Uterus (tissue), 4 donors: ENCODE measurements around the gene HTT. TPM values are rescaled to one million over a fixed set of nuclear protein-coding genes. Genes with fewer than 3 reads are reported as not detected.

Experiments used
- DNase-seq, 2 donors: peaks; one replicate each; pipeline ENCODE4 v3.0.0-alpha.2; 2019 to 2020
- H3K27ac ChIP-seq, 2 donors: fragments of 200-600 bp; sonication (generic); 1 replicate in 1 of 2; 2 replicates in 1 of 2; pipeline ENCODE4 v1.5.1; 2016 to 2018
- H3K27me3 ChIP-seq, 2 donors: fragments of 200-600 bp; sonication (generic); one replicate each; pipeline ENCODE4 v1.5.1; 2018 to 2019; ENCODE audit warnings: control low read depth in 1 of 2
- H3K36me3 ChIP-seq, 2 donors: fragments of 200-600 bp; sonication (generic); one replicate each; pipeline ENCODE4 v1.5.1; 2019; ENCODE audit warnings: control low read depth in 1 of 2
- H3K4me1 ChIP-seq, 2 donors: fragments of 200-600 bp; sonication (generic); one replicate each; pipeline ENCODE4 v1.5.1; 2018 to 2019; ENCODE audit warnings: control low read depth in 1 of 2
- H3K4me3 ChIP-seq, 2 donors: fragments of 200-600 bp; sonication (generic); 1 replicate in 1 of 2; 2 replicates in 1 of 2; pipeline ENCODE4 v1.5.1; 2018 to 2019; ENCODE audit warnings: mild to moderate bottlenecking in 1 of 2
- H3K9me3 ChIP-seq, 2 donors: fragments of 200-600 bp; sonication (generic); one replicate each; pipeline ENCODE4 v1.5.1; 2019; ENCODE audit warnings: control low read depth in 1 of 2
- POLR2A ChIP-seq, 2 donors: fragments of 450-650 bp; IDR thresholded peaks; one replicate each; pipeline ENCODE4 v1.6.1; 2016; ENCODE audit warnings: antibody characterized with exemption in 2 of 2, mild to moderate bottlenecking in 1 of 2, moderate library complexity in 1 of 2
- intact Hi-C: fragments of 100-400 bp; cut with DNase I; formaldehyde crosslinking; loops from one replicate; pipeline ENCODE4 v1.15.1; 2023; ENCODE audit warnings: low total_unique reads
- total RNA-seq, 4 donors: library from RNA; depleted of rRNA in 3 of 4; stranded (reverse); fragments of >200 nt in 3 of 4; gene quantifications; one replicate each; pipeline versions ENCODE4 v1.1.0 to v1.2.4, GENCODE V29; 2014 to 2023
- TF ChIP-seq, protein P1 (sequence below), 4 experiments: fragments of 200-600 bp in 2 of 4; fragments of 450-650 bp in 2 of 4; sonication (generic) in 2 of 4; IDR thresholded peaks; one replicate each; pipeline ENCODE4 v1.5.1; 2016 to 2019; ENCODE audit warnings: antibody characterized with exemption in 4 of 4, mild to moderate bottlenecking in 2 of 4, moderate library complexity in 1 of 4
- donor health status: DM: yes; HTN: yes; CAD: no.

The HTT gene
- total RNA-seq, 4 donors from 2014 or later = 10.9 to 81.4 (median 49.8) TPM

DNA sequence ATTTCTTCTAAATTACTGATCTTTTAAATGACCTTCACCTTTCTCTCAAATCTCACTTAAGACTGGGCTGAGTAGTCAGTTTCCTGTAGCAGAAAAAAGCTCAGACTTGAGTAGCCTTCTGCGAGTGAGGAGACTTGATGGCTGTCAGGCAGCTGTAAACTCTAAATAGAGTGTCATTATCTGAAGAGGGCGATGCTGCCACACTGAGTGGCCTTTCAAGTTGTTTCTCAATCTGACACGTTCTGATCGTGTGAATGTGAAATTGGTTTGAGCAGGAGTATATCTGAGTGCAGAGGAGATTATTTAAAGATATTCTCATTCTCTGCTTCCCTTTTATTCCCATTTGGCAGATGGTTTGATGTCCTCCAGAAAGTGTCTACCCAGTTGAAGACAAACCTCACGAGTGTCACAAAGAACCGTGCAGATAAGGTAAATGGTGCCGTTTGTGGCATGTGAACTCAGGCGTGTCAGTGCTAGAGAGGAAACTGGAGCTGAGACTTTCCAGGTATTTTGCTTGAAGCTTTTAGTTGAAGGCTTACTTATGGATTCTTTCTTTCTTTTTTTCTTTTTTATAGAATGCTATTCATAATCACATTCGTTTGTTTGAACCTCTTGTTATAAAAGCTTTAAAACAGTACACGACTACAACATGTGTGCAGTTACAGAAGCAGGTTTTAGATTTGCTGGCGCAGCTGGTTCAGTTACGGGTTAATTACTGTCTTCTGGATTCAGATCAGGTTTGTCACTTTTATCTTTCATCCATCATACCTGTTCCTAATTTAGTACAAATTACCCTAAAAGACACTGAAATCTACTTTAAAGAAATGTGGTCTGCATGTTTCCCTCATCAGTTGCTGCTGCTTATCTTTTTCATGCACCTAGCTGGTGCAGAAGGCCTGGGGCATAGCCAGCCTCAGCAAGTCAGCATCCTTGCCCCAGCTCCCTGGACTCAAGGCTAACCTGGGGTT, 100.2 kb downstream of the HTT start:
- TF ChIP-seq, protein P1, sequence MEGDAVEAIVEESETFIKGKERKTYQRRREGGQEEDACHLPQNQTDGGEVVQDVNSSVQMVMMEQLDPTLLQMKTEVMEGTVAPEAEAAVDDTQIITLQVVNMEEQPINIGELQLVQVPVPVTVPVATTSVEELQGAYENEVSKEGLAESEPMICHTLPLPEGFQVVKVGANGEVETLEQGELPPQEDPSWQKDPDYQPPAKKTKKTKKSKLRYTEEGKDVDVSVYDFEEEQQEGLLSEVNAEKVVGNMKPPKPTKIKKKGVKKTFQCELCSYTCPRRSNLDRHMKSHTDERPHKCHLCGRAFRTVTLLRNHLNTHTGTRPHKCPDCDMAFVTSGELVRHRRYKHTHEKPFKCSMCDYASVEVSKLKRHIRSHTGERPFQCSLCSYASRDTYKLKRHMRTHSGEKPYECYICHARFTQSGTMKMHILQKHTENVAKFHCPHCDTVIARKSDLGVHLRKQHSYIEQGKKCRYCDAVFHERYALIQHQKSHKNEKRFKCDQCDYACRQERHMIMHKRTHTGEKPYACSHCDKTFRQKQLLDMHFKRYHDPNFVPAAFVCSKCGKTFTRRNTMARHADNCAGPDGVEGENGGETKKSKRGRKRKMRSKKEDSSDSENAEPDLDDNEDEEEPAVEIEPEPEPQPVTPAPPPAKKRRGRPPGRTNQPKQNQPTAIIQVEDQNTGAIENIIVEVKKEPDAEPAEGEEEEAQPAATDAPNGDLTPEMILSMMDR (IDR thresholded peaks at IDR 0.05) = no peak
- no peak for TF ChIP-seq POLR2A (IDR thresholded peaks at IDR 0.05)
- no peak overlapping the region for H3K27ac ChIP-seq
- H3K9me3 ChIP-seq = no peaks in the 10 kb centered on the region
- no peaks in the 10 kb centered on the region for H3K4me1 ChIP-seq
- no peak for DNase-seq
- H3K27me3 ChIP-seq = no peaks in the 10 kb centered on the region
- H3K4me3 ChIP-seq = no peak overlapping the region
- intact Hi-C loops = no loop called here
- no peaks in the 10 kb centered on the region for H3K36me3 ChIP-seq

DNA sequence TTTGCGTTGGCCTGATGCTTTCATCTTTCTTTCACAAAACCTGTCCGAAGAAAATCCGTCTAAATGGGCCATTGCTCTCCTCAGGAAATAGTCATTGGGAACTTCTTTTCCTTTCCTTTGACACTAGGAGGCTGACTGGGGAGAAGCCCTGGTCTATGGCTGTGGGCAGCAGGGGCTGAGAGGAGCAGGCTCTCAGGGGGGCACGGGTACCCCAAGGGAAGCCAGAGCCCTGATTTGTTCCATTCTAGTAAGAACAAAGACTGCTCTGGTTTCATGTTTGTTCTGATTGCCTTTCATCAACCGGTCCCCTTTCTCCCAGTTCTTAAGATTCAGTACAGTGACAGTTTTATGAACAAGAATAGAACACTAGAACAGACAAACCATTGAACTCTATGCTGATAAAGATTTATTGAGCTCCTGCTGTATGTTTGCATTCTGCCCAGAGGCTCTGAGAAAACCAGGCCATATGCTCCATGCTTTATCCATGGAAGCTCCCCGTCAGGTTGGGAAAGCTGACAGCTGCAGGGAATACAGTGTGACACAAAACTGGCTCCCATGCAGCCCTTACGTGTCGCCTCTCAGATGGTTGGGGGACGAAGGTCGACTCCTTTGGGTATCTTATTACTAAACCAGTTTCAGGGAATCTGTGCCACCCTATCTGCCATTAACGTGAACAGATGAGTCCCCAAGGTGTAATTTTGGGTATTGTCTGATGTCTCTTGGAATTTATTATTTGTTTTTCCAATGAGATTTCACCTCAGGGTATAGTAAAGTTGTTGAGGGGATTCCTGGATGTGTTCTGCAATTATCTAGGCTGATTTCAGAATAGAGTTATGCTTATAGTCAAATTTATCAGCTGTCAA, 102.1 kb downstream of the HTT start:
- intact Hi-C loops = no loop called here
- DNase-seq = no peak
- TF ChIP-seq, protein P1 (IDR thresholded peaks at IDR 0.05) = no peak
- no peak for TF ChIP-seq POLR2A (IDR thresholded peaks at IDR 0.05)
- Histone ChIP-seq H3K36me3 (no peaks in the 10 kb centered on the region), H3K27ac (no peak overlapping the region), H3K4me1 (no peaks in the 10 kb centered on the region), H3K9me3 (no peaks in the 10 kb centered on the region), H3K4me3 (no peak overlapping the region), H3K27me3 (no peaks in the 10 kb centered on the region)

DNA sequence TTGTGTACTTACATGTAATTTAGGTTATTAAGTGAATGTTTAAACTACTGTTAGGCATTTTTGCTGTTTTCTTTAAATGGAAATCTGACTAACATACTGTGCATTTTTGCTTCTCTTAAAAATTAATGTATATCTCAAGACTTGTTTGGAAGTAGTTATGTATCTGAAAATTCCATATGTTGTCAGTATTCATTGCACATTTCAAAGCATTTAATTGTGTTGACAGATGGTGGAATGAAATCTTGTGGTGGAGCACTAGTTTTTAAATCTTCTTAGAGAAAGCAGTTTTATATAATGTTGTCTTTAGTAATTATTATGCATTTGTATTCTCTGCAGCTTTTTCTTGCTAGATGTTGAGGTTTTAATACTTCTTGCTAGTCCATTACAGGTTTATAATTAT, 102.9 kb downstream of the HTT start:
- Histone ChIP-seq H3K9me3 (no peaks in the 10 kb centered on the region), H3K27me3 (no peaks in the 10 kb centered on the region), H3K4me3 (no peak overlapping the region), H3K36me3 (no peaks in the 10 kb centered on the region), H3K27ac (no peak overlapping the region), H3K4me1 (no peaks in the 10 kb centered on the region)
- intact Hi-C loops = no loop called here
- no peak for DNase-seq
- TF ChIP-seq, protein P1 (IDR thresholded peaks at IDR 0.05) = no peak
- TF ChIP-seq POLR2A (IDR thresholded peaks at IDR 0.05) = no peak

DNA sequence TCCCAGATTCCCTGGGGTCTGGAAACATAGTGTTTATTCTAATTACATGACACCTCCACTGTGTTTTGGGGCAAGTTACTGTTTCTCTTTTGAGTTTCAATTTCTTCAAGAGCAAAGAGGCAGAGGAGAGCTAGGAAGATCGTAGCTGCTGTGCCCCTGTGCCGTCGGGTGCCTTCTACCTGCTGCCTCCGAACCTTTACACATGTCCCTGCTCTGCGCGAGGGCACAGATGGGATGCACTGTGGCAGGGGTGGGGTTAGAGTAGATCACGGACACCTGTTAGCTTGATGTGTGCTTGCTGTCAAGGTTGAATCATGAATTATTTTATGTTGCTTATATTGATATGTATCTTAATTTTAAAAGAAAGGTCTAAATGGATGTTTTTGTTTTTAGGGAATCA, 103.4 kb downstream of the HTT start:
- DNase-seq = no peak
- H3K4me3 ChIP-seq = no peak overlapping the region
- intact Hi-C loops = no loop called here
- H3K27ac ChIP-seq = no peak overlapping the region
- no peaks in the 10 kb centered on the region for H3K36me3 ChIP-seq
- TF ChIP-seq, protein P1 (IDR thresholded peaks at IDR 0.05) = no peak
- no peaks in the 10 kb centered on the region for H3K9me3 ChIP-seq
- no peaks in the 10 kb centered on the region for H3K27me3 ChIP-seq
- H3K4me1 ChIP-seq = no peaks in the 10 kb centered on the region

DNA sequence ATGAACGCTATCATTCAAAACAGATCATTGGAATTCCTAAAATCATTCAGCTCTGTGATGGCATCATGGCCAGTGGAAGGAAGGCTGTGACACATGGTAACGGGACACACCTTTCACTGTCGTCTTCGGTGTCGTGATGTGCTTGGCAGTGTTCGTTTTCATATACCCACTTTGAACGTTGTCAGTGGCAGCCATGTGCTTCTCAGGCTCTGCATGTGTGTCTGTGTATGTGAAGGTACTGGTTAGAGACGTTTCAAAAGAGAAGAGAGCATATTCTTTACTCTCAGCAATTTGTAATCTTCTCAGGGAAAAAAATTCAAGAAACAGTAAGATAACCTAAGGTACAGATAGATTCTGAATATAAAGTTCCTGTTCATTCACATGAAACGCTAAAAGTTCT, 103.9 kb downstream of the HTT start:
- Histone ChIP-seq H3K27ac (no peak overlapping the region), H3K4me3 (no peak overlapping the region), H3K36me3 (no peaks in the 10 kb centered on the region), H3K9me3 (no peaks in the 10 kb centered on the region), H3K27me3 (no peaks in the 10 kb centered on the region), H3K4me1 (no peaks in the 10 kb centered on the region)
- DNase-seq = no peak
- TF ChIP-seq POLR2A (IDR thresholded peaks at IDR 0.05) = no peak
- TF ChIP-seq, protein P1 (IDR thresholded peaks at IDR 0.05) = no peak
- intact Hi-C loops = no loop called here
